ENCODE measurements around the gene FOXJ2.
A peak's percentile ranks its signal among the peaks of the same experiment; 100 is the strongest.
"Not testable (repeated sequence)": the region's sequence is repeated elsewhere in the genome, so short reads cannot be mapped to it uniquely, and the experiment has no call there.

Gene FOXJ2

DNA sequence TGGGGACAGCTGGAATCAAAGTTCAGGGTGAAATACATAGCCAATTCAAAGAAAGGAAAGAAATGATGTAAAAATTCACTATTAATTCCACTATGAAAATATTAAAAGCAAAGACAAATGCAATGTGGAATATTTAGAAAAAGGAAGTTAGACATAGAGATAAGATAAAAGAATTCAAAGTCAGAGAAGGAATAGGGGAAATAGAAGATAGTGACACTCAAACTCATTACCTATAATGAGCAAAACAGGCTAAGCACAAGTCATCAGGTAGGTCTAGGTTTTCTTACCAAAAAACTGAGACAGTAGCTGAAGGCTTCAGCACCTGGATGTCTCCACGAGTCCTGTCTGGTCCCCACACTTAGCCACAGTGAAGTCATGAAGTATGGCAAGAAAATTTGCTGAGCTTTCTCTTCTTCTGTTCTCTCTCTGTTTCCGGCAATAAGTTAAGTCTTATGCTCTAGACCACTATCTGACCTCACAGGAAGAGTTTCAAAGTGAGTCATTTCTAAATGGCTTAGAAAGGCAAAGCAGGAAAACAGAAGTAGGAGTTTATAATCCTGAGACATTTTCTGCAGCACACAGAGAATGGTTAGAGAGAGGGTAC is 33.6 kb downstream of the FOXJ2 start, which contains the start of gene C3AR1:
TSS of gene C3AR1 (minus strand) at position 369 of the 604 bp plus-strand sequence. CDS start 6,174 bp downstream, outside the sequence.
- ChIA-PET CTCF (no interaction called here), POLR2A (ENCODE audit: low non-redundant PET) (no interaction called here)
- no peak for DNase-seq (ENCODE audit: low spot score)
- no peak within 1 kb of the TSS for H3K27ac ChIP-seq
- TF ChIP-seq, protein P1, sequence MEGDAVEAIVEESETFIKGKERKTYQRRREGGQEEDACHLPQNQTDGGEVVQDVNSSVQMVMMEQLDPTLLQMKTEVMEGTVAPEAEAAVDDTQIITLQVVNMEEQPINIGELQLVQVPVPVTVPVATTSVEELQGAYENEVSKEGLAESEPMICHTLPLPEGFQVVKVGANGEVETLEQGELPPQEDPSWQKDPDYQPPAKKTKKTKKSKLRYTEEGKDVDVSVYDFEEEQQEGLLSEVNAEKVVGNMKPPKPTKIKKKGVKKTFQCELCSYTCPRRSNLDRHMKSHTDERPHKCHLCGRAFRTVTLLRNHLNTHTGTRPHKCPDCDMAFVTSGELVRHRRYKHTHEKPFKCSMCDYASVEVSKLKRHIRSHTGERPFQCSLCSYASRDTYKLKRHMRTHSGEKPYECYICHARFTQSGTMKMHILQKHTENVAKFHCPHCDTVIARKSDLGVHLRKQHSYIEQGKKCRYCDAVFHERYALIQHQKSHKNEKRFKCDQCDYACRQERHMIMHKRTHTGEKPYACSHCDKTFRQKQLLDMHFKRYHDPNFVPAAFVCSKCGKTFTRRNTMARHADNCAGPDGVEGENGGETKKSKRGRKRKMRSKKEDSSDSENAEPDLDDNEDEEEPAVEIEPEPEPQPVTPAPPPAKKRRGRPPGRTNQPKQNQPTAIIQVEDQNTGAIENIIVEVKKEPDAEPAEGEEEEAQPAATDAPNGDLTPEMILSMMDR (conservative IDR thresholded peaks at IDR 0.05; ENCODE audit: low read depth) = no peak

DNA sequence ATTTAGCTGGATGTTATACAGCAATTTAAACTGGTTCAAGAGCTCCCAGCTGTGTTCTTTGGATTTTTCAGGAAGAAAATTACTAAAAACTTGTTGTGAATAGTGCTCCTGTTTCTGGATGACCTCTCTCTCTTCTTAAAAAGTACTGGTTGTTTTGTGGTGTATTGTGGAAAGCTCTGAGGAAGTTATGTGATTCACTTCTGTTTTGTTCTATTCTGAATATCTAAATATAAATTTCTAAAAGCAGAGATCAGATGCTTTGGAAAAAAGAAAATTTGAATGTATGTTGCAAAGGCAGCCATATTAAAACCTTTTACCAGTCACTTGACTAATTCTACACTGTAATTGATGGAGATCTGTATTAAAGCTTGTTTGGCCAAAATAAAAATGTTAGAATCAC is 37.1 kb downstream of the FOXJ2 start:
- CTCF ChIA-PET = interaction anchor here (0.5 kb wide), 1 partner anchor 9 kb away, joined by 3 read pairs; no protein-coding TSS in a partner anchor
- no peak for DNase-seq (ENCODE audit: low spot score)
- POLR2A ChIA-PET (ENCODE audit: low non-redundant PET) = no interaction called here
- TF ChIP-seq, protein P1 (conservative IDR thresholded peaks at IDR 0.05; ENCODE audit: low read depth) = no peak
- no peak overlapping the region for H3K27ac ChIP-seq

DNA sequence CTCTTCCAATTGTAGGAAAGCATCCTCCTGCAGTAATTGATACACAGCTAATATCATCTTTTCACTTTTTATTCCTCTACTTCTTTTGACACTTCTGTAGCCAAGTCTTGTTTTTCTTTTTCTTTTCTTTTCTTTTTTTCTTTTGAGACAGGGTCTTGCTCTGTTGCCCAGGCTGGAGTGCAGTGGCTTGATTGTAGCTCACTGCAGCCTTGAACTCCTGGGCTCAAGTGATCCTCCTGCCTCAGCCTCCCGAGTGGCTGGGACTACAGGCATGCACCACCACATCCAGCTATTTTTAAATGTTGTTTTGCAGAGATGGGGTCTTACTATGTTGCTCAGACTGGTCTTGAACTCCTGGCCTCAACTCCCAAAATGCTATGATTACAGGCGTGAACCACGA is 39.3 kb downstream of the FOXJ2 start:
- H3K27ac ChIP-seq; POLR2A ChIA-PET (ENCODE audit: low non-redundant PET); DNase-seq (ENCODE audit: low spot score): not testable (repeated sequence)
- CTCF ChIA-PET = interaction anchor here (0.8 kb wide), 1 partner anchor 50 kb away, joined by 3 read pairs; no protein-coding TSS in a partner anchor

DNA sequence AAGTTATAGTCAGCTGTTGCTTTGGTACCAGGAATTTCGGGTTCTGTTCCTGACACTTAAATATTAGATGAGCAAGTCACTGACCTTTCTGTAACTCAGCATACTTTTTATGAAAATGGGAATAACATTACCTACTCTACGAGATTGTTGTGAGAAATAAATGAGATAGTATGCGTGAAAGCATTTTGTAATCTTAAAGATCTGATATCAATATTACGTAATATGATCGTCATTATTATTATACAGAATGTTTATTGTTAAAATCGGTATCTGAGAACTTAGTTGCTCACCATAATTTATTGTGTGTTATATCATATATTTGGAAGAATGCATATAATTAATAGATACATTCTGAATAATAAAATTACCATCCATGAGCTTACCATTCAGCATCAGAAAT is 43.4 kb downstream of the FOXJ2 start:
- TF ChIP-seq, protein P1 (conservative IDR thresholded peaks at IDR 0.05; ENCODE audit: low read depth) = no peak
- CTCF ChIA-PET = no interaction called here
- H3K27ac ChIP-seq = no peak overlapping the region
- POLR2A ChIA-PET (ENCODE audit: low non-redundant PET) = no interaction called here
- DNase-seq (ENCODE audit: low spot score) = no peak

DNA sequence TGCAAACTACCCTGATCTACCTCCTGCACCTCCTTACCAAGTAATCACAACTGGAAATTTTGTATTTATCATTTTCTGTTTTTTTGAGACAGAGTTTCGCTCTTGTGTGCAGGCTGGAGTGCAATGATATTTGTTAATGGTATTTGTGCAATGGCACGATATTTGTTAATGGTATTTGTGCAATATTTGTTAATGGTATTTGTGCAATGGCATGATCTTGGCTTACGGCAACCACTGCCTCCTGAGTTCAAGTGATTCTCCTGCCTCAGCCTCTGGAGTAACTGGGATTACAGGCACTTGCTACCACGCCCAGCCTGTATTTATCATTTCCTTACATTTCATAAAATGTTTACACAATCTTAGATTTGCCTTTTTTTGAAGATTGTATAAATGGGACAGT is 43.9 kb downstream of the FOXJ2 start:
- H3K27ac ChIP-seq = no peak overlapping the region
- POLR2A ChIA-PET (ENCODE audit: low non-redundant PET) = no interaction called here
- CTCF ChIA-PET = no interaction called here
- no peak for DNase-seq (ENCODE audit: low spot score)
- TF ChIP-seq, protein P1 (conservative IDR thresholded peaks at IDR 0.05; ENCODE audit: low read depth) = no peak

DNA sequence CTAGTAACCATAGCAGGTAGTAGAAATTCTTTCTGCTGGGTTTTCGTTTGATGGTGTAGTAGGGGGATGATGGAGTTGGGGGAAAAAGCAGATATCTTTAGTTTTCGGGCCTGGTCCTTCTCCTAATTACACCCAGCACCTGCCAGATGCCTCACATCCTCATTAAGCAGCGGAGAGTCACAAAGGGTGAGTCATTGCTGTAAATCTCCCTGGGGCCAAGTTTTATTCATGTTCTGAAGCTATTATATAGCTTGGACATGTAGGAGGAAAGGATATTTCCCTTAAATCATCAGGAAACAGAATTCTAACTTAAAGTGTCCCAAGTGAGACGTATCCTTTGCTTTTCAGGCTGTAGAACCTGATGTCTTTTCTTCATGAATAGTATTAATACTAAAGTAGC is 44.7 kb downstream of the FOXJ2 start:
- ChIA-PET POLR2A (ENCODE audit: low non-redundant PET) (interaction anchor here (0.6 kb wide), 1 partner anchor 34 kb away, joined by 3 read pairs; no protein-coding TSS in a partner anchor), CTCF (no interaction called here)
- peak; percentile 72 for DNase-seq (ENCODE audit: low spot score)
- H3K27ac ChIP-seq = no peak overlapping the region
- TF ChIP-seq, protein P1 (conservative IDR thresholded peaks at IDR 0.05; ENCODE audit: low read depth) = no peak

DNA sequence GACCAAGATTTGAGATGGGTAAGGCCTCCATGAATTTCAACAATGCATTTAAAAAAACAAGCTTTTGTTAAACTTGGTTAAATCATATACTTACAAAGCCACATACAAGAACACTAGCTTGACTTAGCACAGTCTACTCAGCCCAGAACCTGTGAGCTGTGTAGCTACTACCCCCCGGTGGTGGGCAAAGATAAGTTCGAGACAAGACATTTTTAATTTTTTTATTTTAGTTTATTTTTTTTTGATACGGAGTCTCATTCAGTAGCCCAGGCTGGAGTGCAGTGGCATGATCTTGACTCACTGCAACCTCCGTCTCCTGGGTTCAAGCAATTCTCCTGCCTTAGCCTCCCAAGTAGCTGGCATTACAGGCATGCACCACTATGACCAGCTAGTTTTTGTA is 45.9 kb downstream of the FOXJ2 start:
- peak; percentile 30 for DNase-seq (ENCODE audit: low spot score)
- no peak overlapping the region for H3K27ac ChIP-seq
- ChIA-PET CTCF (no interaction called here), POLR2A (ENCODE audit: low non-redundant PET) (no interaction called here)
- TF ChIP-seq, protein P1 (conservative IDR thresholded peaks at IDR 0.05; ENCODE audit: low read depth) = no peak

Measured in RWPE1 (cell line).